IPS-18c (cell line): ENCODE measurements around the gene CMTR1.

Experiments
- H3K4me3 ChIP-seq: 2 replicates; pipeline ENCODE4 v1.7.0; 2013; ENCODE audit warnings: low read depth, mild to moderate bottlenecking, low read length, moderate library complexity; ENCODE audit not compliant: insufficient read depth
- H3K9me3 ChIP-seq: one replicate; pipeline ENCODE4 v1.6.1; 2013; ENCODE audit warnings: mild to moderate bottlenecking, low read length, moderate library complexity; ENCODE audit not compliant: control insufficient read depth, insufficient read depth

CMTR1 gene

DNA sequence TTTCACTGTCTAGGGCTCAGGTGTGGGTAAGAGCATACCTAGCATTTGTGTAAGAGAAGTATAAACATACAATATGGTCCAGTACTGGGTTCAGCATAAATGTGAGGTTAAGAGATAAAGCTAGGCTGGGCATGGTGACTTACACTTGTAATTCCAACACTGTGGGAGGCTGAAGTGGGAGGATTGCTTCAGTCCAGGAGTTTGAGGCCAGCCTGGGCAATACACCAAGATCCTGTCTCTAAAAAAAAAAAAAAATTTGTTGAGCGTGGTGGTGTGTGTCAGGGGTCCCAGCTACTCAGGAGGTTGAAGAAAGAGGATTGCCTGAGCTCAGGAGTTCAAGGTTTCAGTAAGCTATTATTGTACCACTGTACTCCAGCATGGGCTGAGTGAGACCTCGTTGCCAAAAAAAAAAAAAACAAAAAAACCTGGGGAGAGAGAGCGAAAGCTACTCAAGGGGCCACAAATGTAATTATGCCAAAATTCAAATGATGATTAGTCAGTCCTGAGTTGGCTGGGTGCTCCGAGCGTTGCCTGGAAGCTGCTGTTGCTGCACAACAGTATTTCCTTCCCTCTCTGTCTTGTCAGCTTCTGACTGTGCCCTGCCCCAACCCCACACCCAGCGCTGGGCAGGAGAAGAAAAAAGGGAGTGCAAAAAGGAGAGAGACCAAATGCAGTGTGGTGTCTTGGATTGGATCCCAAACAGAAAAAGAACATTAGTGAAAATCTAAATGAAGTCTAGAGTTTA lies 24.0 kb downstream of the CMTR1 start:
- no peaks in the 10 kb centered on the region for H3K9me3 ChIP-seq
- no peak overlapping the region for H3K4me3 ChIP-seq

DNA sequence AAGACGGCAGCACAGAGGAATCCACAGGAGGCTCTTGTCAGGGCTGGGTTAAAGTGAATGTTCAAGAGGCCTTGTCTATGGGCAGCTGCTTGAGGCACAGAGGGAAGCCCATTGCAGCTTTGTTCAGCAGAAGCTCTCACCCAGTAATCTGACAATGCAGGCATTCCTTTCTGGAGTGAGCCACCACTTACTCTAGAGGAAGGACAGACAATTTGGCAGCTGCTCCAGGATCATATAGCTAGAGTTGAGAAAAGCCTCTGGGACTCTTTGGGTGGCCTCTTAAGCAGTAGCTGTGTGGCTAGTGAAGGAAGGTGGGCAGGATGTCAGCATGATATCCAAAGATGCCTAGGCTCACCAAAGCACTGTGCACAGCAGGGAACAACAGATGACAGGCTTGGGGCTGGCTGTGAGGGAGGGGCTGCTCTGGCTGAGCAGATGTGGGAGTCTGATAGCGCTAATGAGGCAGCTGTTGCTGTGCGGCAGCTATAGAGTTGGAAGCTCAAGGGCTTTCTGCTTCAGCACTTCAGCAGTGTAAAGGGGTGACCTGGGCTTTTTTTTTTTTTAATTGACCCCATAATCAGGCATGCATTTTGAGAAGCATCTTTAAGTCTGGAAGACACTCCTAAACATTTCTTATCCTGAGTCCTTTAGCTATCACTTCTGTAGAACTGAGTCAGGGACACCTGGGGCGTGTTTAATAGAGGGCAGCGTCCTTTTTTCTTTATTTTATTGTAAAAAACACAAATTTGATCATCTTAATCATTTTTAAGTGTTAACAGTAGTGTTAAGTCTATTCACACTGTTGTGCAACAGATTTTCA lies 27.2 kb downstream of the CMTR1 start:
- H3K9me3 ChIP-seq = no peaks in the 10 kb centered on the region
- H3K4me3 ChIP-seq = no peak overlapping the region

DNA sequence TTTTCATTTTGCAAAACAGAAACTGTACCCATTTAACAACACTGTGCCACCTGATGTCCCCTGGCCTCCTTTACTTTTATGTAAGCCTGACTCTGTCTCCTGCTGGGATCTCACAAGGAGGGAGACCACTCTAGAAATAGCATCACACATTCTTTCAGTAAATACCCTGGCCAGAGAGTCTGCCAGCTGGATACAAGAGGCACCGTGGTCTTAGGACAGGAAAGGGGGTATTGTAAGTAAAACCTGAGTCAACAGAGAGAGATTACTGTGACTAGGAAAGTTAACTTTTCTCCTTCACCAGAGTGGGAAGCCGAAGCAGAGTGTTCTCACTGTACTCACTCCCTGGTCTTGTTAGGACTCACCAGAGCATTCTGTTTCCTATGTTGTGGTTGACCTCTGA lies 27.8 kb downstream of the CMTR1 start:
- Histone ChIP-seq H3K9me3 (no peaks in the 10 kb centered on the region), H3K4me3 (no peak overlapping the region)

DNA sequence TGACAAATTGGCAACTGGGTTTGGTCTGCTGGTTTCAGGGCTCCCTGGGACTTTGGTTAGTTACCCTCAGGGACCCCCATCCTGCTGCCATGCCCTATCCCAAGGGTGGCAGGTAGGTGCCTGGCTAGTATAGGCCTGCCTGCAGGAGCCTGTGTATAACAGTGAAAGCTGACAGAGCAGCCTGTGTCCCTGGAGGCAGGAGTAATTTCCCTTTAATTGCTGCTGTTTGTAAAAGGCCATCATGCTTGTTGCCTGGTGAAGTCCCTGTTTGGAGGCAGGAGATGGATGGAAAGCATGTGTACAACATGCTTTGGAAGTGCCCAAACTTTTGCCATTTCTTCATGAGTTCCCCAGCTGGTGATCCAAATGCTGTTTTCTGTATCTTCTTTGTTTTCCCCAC lies 30.1 kb downstream of the CMTR1 start:
- no peaks in the 10 kb centered on the region for H3K9me3 ChIP-seq
- no peak overlapping the region for H3K4me3 ChIP-seq

DNA sequence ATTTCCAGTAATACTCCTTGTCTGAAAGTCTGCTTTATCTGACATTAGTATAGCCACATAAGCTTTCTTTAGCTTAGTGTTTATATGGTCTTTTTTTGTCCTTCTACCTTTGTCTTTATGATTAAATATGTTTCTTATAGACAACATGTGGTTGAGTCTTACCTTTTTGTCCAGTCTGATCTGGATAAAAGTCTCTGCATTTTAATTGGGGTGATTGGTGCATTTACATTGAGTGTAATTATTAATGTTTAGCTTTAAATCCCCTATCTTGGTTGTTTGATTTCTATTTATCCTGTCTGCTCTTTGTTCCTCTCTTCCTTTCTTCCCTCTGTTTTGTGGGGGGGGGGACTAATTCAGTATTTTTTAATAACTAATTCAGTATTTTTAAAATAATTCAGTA lies 34.7 kb downstream of the CMTR1 start:
- no peak overlapping the region for H3K4me3 ChIP-seq
- no peaks in the 10 kb centered on the region for H3K9me3 ChIP-seq

DNA sequence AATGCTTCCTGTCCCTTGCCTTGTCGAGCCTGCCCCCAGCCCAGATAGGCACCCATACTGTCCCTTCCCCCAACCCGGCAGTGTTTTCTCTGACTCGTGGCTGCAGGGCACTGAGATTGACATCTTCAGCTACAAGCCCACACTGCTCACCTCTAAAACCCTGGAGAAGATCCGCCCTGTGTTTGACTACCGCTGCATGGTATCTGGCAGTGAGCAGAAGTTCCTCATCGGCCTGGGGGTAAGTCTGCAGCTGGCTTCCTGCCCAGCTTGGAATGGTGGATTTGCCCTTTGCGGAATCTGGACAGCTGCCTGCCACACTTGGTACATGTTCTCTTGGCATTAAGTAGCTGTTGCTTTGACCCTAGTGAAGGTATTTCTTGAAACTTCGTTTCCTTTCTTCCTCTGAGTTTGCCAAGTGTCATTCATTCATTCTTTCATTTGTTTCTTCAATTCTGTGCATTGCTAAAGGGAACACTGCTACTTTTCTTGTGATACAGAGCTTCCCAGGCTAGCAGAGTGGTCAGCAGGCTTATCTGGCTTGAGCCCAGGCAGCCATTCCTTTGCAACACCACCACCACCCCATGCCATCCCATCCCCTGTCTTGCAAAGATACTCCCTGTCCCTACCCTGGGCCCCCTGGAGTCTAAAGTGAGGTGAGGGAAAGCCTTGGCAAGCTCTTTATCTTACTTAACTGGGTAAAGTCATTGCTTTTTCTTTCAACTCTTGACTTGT lies 40.5 kb downstream of the CMTR1 start:
- H3K9me3 ChIP-seq = no peaks in the 10 kb centered on the region

DNA sequence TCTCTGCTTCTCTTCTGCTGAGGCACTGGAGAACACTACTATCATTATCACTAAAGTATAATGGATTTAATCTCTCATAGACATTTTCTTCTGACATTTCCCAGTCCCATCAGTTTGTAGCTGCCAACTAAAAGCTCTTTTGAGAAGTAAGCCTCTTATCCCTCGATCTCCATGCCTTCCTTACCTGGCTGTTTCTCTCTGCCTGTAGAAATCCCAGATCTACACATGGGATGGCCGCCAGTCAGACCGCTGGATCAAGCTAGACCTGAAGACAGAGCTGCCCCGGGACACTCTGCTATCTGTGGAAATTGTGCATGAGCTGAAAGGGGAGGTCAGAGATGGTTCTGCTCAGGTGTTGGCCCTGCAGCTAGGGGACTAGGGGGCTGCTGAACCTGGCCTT lies 41.3 kb downstream of the CMTR1 start:
- no peaks in the 10 kb centered on the region for H3K9me3 ChIP-seq
- no peak overlapping the region for H3K4me3 ChIP-seq

More for the DNA sequence above, 40.5 kb downstream of the CMTR1 start:
- H3K4me3 ChIP-seq = no peak overlapping the region

DNA sequence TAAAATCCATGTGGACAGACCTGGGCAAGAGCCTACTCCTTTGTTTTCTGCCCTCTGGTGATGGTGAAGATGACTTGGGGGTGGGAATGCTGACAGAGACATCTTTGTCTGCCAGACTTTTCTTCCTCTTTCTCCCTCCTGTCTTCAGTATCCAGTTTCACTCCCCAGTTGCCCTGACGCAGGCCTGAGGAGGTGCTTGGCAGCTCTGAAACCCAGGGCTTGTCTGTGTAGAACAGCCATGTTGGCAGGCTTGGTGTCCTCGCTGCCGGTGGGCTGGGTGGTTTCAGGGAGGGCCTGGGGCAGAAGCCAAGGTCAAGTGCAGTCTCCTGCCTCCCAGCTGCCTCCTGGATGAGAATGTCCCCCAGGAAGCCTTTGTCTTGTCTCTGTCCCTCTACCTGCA lies 44.2 kb downstream of the CMTR1 start:
- Histone ChIP-seq H3K4me3 (no peak overlapping the region), H3K9me3 (no peaks in the 10 kb centered on the region)

DNA sequence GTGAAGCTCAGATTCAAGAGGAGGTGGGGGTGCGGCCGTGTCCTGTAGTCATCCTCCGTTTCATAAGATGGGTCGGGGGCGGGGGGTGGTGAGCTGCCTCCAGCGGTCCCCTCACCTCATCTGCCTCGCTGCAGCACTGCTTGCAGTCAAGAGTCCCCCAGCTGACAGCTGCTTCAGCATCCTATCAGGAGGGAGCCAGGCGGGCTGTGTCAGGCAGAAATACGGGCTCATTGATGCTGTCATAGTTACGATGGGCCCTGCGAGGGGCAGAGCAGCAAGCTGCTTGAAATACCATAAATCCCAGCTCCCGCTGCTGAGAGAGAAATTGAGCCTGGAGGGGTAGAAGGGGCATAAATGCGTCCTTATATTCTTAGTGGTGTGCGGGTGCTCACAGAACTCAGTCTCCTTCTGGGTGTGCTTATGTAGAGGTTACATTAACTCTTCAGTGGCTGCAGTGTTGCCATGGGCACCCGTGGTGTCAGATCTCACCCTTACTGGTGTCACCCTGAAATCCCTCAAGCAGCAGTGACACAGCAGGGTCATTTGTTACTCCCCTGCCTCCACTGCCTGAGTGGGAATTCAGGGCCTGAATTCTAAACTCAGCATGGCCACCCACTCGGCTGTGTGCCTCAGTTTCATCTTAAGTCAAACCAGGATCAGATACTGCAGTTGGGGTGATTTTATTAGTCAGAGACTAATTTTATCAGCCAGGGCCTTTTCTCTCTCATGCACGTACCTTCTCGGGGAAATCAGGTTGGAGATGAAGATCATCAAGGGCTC lies 44.8 kb downstream of the CMTR1 start:
- Histone ChIP-seq H3K4me3 (no peak overlapping the region), H3K9me3 (no peaks in the 10 kb centered on the region)

DNA sequence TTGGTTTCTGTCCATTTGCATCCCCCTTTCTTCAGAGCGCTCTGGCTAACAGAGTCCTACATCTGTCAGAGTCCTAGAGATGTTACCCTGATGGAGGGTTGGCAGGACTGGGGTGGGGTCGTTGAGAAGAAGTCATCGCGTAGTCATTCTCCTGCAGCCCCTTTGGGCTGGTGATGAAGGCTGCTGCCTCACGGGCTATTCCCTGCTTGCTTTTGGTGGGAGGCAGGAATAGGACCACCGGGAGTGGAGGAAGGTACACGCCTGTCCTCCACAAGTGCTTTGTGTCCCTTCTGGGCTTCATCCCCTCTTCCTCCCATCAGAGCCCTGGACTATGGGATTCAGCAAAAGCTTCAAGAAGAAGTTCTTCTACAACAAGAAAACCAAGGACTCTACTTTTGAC lies 45.8 kb downstream of the CMTR1 start:
- Histone ChIP-seq H3K4me3 (no peak overlapping the region), H3K9me3 (no peaks in the 10 kb centered on the region)

DNA sequence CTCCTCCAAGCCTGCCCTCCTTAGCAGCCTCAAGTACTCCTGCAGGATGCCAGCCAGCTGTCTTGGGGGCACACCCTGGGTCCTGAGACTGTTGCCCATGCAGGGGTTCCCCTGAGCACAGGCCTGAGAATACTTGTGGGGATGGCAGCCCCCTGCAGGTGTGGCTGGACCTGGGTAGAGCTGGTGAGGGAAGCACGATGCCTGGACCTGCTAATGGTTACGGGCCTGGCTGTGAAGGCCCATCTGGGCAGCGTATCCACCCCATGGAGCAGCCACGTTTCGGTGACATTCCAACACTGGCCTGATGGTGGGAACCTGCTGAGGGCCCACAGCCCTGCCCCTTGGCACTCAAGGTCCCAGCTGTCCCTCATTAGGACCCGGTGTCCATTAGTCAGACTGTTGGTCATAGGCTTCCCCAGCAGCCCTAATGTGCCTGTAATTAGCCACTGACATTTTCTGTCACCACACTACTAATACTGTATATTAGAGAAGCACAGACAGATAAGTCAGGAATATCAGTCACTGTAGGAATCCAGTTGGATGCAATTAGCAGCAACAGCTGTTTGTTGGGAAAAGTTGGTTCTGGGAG lies 46.3 kb downstream of the CMTR1 start:
- no peaks in the 10 kb centered on the region for H3K9me3 ChIP-seq
- H3K4me3 ChIP-seq = no peak overlapping the region

DNA sequence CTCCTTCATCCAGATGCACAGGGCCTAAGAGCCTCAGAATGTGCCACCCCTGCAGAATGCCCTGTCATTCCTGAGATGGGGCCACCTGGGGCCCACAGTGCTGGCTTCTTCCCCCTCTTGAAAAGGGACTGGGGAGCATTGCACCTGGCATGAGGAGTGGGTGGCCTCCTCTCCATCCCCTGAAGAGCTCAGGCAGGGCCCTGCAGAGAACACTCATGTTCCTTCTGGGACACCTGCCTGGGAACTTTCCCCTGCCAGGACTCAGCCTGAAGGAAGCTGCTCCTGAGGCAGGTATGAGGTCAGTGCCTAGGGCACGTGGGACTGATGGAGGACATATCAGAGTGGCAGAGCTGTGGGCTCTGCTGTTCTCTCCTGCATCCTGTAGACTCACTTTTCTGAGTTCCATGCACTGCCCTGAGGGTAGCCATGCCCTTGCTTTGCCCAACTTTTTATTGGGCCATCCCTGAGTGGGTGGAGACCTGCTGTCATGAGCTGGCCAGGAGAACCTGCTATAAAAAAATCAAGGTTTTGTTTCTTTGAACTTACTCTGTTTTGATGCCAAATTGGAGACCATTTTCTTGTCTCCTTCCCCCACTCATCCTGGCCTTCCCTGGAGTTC lies 47.2 kb downstream of the CMTR1 start:
- Histone ChIP-seq H3K9me3 (no peaks in the 10 kb centered on the region), H3K4me3 (no peak overlapping the region)

DNA sequence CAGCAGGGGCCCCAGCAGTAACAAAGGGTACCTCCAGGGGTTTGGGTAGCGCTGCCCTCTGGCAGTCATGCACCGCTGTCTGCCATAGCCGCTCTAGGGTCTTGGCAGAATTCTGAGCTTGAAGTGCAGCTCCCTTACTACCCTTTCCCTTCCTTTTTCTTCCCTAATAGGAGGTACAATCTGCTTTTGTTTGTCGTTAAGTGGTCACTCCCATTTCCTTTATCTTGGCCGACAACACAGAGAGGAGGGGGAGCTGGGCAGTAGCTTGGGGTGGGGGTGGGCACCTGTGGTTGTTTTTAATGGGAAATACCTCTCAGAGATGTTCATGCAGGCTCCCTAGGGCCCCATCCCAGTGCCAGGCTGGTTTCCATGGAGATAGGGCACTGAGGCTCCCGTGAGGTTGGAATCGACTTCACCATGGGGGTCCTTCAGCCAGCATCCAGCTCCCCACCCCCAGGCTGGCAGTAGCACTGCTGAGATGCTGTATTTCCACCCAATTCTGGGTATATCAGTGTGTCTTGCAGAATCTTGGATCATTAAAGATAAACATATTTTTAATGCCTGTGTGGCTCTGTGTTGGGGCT lies 48.0 kb downstream of the CMTR1 start:
- H3K9me3 ChIP-seq = no peaks in the 10 kb centered on the region
- no peak overlapping the region for H3K4me3 ChIP-seq

DNA sequence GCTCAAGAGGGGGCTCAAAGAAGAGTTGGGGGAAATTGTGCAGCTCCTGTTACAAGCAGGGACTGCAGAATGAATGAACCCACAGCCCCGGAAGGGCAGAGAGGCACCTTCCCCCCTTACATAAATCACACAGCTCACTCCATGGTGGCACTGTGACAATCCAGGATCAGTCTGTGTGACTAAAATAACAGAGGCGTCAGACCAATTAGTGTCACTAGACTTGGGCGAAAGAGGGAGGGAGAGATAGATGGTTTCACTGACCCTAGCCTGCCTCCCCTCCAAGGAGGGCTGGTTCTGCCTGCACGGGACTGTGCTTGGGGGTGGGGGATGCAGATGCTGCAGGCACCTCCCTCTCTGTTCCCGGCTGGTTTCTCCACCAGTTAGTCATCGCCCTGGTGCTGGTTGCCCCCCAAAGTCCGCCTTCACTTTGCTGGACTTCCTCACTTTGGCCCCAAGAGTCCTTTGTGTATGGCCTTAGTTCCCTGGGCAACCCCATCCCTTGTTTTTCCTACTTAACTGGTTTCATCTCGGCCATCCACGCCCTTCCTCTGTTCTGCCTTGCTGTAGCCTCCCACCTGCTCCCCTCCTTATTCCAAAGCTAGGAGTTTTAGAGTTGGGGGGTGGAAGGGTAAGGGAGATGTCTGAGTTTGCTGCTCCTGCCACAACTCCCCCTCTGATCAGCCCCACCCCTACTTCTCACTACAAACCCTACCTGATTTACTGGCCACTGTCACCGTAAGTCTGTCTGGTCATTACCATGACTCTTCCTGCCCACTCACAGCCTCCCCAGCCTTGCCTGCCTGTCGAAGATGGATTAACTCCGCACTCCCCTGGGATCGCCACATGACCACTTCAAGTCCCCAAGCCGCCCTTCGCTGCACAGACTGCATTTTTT lies 48.9 kb downstream of the CMTR1 start:
- H3K9me3 ChIP-seq = no peaks in the 10 kb centered on the region
- H3K4me3 ChIP-seq = no peak overlapping the region

DNA sequence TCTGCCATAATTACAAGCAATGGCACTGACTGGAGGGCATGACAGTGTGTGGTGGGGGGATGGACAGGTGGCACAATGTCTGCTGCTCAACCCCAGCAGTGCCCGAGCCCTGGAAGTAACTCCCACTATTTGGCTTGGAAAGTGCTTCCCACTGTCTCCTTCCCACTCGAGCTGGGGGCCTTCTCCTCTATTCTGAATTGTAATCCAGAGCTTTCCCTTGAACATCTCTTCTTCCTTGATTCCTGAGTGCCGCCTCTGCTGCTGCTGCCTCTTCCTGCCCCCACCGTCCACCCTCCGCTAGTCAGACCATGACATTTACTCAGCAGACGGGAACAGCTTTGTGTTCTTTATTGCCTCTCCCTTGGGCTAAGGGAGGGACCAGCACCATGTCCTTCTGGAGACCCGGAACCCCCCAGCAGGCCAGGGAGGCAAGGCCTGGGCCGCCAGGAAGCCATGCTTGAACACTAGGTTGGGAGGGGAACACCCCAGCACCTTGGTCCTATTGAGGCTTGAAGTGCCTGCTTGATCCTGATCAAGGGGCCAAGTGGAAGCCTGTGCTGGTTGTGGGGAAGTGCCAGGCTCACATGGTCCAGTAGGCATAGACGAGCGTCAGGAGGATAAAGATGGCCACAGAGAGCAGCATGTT lies 49.7 kb downstream of the CMTR1 start:
- Histone ChIP-seq H3K4me3 (no peak overlapping the region), H3K9me3 (no peaks in the 10 kb centered on the region)
